ENCODE results near the gene YIPF2.

YIPF2 gene

DNA sequence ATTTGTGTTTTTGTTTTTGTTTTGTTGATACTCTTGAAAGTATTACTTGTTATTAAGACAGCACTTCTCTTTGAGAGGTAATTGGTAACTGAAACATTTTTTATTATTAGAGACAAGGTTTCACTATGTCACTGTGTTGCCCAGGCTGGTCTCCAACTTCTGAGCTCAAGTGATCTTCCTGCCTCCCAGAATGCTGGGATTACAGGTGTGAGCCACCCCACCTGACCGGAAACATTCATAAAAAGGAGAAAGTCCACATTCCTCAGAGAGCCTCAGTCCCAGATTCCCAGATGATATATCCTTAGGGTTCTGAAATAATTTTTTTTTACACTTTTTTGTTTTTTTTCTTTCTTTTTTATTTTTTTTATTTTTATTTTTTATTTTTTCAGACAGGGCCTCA lies 54.4 kb downstream of the YIPF2 start:
- no peak for DNase-seq (ENCODE audit: low read depth)

DNA sequence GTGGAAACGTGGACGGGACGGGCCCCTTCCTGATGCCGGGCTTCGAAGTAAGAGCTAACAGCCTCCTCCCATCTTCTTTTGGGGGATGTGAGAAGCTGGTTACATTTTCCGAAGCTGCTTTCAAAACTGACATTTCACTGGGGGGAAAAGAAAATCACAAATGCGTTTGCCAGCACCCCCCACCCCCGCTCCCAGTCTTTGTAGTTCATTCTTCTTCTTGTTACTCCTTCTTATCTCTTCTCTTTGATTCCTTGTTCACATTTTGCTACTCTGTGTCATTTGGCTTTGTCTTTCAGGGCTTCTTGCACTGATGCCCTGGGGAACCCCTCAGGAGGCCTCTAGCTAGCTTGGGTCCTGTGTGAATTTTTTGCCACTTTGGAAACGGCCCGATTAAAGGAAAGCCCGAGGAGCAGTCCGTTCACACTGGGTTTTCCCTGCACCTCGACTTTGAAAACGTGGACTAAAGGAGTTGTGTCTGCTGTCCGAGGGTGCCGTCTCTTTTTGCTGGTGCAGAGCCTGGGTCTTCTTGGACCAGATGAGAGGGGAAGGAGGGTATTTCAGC lies 55.8 kb downstream of the YIPF2 start:
- no peak for DNase-seq (ENCODE audit: low read depth)
